SW480 (cell line): ENCODE data around the gene PXMP4.

Experiments
- DNase-seq: peaks from one replicate; pipeline ENCODE4 v3.0.0-alpha.2; 2016; ENCODE audit warnings: low spot score

PXMP4 gene

DNA sequence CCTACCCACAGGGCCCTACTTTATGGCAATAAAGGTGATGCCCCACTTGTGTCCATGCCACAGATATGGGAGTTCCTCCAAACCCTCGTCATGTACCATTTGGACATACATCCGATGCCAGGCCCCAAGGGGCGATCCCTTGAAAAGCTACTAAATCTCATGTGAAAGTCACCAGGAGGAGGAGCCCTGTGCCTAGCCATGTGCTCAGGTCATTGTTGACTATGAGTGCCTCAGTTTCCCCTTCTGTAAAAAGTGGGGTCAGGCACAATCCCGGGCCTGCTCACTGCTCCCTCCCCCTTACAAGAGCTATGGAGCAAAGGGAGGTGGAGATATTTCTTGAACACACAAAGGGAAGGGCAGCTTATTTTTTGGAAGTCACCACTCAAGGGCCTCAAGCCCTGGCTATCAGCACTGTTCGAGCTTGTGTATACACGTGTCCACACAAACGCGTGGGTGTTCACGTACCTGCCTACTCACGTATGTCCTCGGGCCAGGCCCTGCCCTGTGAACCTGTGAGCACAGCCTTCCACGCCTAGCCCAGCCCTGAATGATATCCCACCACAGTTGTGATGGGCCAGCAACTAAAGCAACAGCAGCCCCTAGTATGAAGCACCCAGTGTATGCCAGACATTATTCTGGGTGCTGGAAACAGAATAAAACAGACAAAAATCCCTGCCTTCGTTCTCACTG is 51.5 kb downstream of the PXMP4 start:
- no peak for DNase-seq

DNA sequence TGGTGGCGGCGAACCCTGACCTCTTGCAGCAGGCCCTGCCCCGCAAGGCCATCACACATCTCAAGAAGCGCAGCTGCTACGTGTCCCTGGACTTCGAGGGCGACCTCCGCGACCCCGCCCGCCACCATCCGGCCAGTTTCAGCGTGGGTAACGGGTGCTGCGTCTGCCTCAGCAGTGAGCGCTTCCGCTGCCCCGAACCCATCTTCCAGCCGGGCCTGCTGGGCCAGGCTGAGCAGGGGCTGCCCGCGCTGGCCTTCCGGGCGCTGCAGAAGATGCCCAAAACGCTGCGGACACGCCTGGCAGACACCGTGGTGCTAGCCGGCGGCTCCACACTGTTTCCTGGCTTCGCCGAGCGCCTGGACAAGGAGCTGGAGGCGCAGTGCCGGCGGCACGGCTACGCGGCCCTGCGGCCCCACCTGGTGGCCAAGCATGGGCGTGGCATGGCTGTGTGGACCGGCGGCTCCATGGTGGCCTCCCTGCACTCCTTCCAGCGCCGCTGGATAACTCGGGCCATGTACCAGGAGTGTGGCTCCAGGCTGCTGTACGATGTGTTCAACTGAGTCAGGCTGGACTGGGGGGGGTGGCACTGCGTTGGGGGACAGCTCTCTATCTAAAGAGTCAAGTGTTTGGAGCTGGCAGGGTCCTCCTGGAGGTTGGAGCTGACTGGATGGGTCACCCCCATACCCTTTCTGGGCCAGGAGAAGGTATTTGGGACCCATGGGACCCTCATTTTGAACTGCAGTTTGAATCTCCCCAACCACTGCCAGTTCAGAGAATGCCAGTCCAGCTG is 52.2 kb downstream of the PXMP4 start:
- DNase-seq: peak; percentile 92

DNA sequence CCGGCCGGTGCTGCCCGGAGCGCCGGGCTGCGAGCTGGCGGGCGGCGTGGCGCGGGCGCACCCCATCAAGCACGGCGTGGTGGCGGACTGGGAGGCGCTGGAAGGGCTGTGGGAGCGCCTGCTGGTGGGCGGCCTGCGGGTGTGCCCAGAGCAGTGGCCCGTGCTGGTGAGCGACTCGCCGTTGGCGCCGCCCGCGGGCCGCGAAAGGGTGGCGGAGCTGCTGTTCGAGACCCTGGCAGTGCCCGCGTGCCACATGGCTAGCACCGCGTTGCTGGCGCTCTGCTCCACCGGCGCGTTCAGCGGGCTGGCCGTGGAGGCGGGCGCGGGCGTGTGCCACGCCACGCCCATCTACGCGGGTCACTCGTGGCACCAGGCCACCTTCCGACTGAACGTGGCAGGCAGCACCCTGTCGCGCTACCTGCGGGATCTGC is 52.9 kb downstream of the PXMP4 start:
- DNase-seq: peak; percentile 81

DNA sequence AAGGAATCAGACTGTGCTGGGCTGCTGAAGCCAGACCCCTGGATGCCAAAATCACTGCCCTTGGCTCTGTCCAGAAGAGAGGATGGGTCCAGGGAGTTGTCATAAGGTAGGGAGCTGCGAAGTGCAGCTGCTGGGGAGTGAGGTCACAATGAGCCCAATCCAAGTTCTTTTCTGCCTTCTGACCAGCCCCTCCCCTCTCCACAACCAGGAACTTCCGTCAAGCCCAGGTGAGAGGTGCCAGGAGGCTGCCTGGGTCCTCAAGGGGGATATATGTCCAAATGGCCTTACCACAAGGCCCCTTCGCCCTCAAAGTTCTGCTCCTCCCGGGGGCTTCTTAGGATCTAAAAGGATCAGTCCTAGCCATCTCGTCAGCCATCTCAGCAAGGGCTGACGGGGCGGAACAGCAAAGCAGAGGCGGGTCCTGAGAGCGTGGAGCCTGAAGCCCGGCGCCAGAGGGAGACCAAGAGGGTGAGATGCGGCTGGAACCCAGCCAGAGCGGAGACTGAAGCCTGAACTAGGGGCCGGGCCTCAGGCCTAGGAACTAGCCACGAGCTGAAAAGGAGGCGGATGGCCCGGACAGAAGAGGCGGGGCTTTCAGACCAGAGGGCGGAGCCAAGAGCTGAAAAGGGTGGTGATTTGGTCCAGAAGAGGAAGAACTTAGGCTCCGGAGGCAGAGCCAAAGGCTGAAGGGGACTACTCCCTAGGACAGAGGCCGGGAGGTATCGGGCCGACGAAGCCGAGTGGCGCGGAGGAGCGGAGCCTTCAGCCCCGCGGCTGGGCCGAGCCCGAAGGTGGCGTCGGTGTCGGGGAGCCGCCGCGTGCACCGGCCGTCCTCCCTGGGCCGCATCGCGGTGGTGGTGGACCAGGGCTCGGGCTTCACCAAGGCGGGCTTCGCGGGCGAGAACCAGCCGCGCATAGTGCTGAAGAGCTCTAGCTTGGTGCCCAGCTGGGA is 53.5 kb downstream of the PXMP4 start, which contains the start of gene ACTL10:
Gene ACTL10 (plus strand): TSS at position 651 of the 952 bp plus-strand sequence. CDS start 555 bp downstream, outside the sequence.
- peak; percentile 100 for DNase-seq

DNA sequence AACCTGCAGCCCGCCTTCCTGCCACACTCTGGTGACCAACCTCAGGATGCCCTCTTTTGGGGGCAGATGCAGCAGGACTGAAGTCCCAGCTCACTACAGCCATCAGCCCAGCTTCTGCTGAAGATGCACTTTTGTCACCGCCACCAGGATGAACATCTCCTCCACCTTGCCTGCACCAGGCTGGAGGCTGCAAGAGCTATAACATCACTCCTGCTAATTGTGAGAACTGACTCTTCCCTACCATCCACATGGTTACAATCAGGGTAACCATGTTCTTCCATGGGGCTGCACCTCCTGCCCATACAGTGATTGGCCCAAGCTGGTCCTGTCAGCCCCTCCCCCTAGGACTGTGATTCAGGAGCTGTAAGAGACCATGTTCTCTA is 55.4 kb downstream of the PXMP4 start:
- no peak for DNase-seq

DNA sequence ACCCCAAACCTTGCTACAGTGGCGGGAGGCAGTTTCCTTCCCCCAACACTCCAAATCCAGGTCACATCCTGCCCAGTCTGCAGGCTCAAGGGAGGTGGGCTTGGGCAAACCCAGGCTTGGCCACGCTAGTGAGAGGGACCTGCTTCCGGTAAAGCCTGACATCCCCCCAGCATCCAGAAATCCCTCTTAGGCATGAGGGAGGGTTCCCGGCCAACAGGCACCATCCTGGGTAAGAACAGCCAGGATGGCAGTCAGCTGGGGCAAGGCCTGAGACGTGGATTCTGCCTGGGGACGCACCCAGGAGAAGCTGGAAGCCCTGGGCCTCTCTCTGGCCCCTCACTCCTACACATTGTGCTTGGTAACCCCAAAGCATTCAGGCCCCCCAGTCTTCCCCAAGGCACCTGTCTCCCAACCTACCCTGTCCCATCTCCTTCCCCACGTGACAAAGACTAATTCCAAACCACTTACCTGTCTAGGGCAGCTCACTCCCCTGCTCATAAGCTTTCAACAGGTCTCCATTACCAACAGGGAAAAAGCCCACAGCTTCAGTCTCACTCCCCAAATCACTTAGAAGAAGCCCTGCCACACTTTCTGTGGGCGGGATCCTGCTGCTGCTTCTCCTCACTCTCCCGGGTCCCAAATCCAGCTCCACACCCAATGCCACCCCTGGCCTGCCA is 55.9 kb downstream of the PXMP4 start:
- DNase-seq: no peak

DNA sequence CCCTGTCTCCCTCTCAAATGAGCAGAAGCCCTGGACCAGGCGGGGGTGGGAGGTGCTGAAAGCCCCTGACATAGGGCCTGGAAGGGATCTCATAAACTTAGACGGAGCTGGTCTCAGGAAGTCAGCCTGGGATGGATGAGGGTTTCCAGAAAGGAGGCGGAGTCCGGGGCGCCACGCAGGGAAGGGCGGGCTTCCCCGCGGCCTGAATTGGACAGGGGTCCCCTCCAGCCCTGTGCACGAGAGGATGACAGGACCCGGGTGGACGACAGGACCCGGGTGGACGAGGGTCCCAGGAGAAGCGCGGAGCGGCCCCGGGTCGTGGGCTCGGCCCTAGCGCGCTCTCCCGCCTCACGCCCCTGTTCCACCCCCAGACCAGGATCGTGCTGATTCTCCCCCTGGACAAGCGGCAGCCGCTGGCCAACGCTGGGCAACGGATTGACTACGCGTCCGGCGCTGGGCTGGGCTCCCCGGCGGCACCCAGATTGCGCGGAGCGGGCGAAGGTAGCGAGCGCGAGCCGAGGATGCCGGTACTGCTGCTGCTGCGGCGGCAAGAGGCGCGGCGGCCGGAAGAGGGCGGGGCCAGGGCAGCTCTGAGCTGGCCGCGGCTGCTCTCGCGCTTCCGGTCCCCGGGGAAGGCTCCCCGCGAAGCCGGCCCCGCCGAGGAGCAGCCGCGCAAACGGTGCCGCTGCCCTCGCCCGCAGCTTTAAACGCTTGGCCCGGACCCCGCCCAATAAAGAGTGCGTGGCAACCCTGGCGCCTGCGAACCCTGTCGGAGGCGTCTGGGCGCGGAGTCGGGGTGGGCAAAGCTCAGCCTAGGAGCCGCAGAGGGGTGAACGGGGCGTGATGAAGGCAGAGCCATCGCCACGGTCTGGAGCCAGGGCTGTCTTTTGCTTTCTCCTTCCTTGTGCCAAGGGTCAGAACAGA is 56.7 kb downstream of the PXMP4 start:
- peak; percentile 91 for DNase-seq

DNA sequence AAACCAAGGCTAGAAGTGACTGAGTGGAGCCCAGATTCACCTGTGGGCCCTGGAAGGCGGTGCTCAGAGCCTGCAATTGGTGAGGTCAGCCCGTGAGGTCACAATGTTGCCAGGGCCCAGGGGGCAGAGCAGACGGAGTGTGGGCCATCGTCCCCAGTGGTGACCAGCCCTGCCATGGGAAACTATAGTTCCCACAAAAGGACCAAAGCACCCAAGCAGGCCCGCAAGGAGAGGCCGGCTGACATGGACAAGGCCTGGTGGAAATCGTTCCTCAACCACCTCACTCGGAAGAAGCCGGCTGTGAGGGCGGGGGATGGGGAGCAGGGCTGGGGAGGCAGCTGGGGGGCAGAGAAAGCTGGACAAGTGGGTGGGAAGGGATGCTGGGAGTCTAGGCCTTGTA is 57.9 kb downstream of the PXMP4 start, which contains the start of gene C20orf144:
Gene C20orf144 (plus strand): TSS at position 156 of the 400 bp plus-strand sequence. CDS start 19 bp downstream, at position 175.
- DNase-seq: no peak

DNA sequence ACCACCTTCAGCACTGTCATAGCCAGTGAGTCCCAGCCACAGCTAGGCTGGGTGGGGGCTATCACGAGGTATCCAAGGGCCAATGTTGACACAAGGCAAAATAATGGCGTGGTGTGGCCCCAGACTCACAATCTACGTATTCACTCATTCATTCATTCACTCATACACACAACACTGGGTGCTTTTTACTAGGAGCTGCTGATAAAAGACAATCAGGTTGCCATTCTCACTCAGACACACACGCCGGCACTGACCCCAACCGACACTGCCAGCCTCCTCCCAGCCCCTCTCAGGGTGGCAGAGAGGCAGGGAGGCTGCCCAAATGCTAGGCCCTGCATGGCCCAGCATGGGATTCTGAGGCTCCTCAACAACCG is 59.4 kb downstream of the PXMP4 start:
- DNase-seq: no peak

DNA sequence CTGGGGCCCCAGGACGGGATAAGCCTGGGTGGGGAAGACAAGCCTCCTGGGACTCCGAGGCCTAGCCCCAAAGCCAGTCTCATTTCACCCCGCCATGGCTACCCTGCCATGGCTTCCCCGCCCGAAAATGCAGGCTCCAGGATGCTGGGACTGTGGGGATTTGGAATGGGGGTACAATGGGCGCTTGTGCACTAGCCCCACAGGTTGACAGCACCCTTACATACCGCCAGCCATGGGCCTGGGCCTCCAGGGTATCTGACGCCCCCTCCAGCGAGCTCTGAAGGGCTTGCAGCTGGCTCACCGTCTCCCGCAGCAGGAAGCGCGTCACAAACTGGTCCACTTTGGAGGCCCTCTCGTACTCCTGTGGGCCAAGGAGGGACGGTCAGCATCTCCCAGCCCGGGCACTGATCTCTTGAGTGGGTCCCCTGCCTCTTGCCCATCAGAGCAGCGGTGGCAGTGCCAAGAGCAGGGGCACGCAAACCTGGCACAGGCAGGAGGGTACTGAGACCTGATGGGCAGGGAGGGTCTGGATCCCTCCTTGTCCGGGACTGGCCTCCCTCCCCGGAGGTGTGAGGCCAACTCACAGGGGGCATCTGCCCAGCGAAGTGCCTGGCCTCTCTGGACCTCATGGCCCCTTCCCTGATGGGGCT is 60.0 kb downstream of the PXMP4 start:
- no peak for DNase-seq

DNA sequence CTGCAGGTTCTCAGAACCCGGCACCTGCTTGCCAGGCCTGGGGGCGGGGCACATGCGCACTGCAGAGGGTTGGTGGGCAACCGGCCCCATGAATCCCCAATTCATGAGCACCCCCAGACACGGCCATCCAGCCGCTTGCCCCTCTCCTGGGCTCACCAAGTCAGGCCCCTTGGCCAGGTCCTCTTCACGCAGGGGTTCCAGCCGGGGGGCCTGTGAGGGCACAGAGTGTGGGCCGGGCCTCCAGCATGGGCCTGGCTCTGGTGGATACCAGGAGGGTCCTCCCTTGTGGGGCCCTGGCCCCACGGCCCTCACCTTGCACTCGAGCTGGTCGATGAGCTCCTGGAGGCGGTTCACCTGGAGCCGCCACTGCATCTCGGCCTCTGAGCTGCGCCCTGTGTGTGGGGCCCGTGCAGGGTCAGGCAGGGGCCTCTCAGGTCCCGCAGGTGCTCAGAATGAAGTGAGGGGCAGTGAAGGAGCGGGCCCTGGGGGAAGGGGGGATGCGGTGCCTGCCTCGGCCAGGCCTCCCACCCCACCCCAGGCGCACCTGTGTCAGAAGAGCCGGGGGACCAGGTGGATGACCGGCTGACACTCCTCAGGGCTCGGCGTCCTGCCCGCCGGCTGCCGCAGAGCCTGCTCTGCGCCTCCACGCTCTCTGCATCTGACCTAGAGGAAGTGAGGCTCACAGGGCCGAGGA is 60.6 kb downstream of the PXMP4 start:
- DNase-seq: no peak

DNA sequence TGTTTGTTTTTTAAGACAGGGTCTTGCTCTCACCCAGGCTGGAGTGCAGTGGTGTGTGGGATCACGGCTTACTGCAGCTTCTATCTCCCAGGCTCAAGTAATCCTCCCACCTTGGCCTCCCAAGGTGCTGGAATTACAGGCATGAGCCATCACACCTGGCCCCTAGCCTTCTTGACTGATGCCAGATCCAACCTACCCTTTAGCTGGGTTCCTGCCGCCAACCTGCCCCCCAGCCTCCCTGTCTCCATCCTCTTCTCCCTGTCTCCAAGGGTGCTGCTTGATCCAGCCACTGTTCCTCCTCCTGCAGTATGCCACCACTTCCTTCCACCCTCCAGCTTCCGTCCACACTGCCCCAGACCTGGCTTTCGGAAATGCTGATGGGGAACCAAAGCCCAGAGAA is 61.2 kb downstream of the PXMP4 start:
- no peak for DNase-seq

DNA sequence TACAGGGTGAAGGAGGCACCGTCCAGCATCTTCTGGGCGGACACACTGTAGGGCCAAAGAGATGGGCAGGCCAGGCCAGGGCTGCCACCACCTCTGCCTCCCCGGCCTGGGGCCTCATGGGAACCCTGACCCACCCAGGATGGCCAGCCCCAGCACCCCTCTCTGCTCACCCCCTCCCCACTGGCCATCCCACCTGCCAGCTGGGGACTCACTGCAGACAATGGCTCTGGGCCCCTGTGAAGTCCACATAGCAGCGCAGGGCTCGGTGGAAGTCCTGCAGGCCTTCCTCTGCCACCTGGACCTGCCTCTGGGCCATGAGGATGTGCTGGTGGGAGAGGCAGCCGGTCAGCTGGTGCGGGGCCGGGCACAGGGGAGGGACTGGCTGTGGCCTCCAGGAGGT is 61.6 kb downstream of the PXMP4 start:
- DNase-seq: no peak

DNA sequence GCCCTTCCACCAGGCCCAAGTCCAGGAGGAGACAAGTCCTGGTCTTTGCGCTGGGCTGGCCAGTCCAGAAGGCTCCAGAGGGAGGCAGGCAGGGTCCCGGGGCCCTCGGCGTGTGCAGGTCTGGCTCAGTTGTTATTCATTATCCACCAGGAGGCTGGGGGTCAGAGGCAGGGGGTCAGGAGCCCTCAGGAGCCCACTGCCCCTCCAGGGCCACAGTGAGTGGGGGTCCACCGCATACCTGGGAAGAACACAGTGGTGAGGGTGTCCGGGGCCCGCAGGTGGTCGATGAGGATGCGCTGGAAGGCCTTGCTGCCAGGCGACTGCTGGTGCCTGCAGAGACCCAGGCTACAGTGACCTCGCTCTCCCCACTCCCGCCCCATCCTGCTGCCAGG is 62.4 kb downstream of the PXMP4 start:
- DNase-seq: no peak

DNA sequence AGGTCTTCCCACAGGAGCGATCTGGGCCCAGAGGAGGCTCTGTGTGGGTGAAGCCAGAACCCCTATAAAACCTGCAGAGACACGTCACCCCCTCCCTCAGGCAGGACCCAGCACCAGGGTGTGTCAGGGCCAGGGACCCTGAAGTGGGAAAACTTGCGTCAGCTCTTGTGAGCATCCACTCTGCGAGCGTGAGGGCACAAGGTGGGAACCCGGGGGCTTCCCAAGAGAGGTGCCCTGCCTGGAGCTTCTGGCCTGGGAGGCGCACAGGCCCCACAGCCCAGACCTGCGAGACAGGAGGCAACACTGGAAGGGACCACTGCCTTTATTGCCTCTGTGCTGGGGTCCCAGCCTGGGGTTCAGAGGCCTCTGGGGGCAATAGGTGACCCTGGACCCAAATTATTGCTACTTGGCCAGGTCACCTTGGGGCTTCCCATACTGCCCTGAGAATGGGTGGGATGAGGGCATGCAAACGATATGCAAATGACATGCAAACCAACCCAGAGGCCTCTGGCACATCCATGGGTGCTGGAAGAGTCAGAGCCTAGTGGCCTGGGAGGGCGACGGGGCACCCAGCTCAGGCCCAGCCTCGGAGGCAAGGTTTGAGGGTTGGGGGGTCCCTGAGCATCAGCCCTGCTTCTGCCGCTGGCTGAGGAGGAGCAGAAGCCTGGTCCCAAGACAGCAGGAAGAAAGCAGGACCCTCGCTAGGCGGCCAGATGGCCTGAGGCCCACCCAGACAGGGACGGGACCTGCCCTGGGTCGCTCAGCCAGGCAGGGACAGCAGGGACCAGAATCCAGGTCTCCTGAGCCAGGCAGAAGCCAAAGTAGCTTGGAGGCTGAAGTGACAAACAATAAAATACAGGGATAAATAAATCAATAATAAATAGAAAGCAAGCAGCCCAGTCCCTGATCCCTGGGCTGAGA is 63.1 kb downstream of the PXMP4 start:
- DNase-seq: no peak

DNA sequence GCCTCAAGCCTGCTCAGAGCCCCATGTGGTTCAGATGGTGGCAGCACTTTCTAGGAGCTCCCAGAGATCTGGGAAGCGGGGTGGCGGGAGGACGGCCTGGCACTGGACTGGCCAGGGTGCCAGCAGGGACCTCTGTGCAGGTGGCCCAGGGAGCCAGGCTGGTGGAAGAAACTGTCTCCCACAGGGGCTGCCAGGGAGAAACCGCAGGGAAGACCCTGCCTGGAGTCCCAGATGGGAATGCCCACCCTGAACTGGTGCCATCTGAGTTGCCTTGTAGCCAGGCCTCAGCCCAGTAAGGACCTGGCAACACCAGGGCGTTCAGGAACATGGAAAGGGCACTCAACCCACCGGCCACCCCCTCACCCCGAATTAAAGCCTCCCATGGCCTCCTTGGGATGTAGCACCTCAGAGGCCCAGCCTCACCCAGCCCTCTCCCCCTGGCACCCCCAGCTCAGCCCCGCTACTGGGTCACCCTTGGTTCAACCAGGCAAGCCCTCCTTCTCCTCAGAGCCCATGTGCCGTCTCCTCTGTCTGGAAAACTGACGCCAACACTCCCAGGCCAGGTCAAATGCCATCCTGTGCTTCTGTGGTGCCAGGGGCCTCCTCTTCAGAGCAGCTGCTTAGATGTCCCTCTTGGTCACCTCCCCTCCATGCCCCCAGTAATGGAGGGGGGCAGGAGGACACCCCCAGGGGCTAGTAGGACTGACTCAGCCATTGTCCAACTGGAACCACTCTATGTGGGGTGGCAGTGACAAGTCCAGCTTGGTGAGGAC is 63.9 kb downstream of the PXMP4 start:
- no peak for DNase-seq

DNA sequence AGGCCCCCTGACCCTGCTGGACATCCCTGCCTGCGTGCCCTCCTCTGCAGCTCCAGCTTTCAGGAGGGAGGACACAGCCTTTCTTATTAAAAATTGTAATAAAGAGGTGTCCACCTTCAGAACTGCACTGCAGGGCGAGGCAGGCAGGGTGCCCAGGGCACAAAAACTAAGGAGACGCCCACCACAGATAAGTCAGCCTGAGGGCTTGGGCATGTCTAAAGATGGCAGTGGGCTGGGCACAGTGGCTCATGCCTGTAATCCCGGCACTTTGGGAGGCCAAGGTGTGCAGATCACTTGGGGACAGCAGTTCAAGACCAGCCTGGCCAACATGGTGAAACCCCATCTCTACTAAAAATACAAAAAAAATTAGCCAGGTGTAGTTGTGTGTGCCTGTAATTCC is 64.9 kb downstream of the PXMP4 start:
- DNase-seq: no peak
